ENCODE results near the gene LPIN2. TPM values are rescaled to one million over a fixed set of nuclear protein-coding genes. Genes with fewer than 3 reads are reported as not detected.
A peak's percentile ranks its signal among the peaks of the same experiment; 100 is the strongest.

LPIN2 gene
- total and polyA plus RNA-seq, 2 experiments from 2014 or later = 9.0 to 10.8 TPM

- H3K4me3 Mint-ChIP-seq = no peak overlapping the region
- peak; percentile 51 for DNase-seq (ENCODE audit: low spot score)
- Histone ChIP-seq H3K27ac (ENCODE audit: low read depth) (no peak overlapping the region), H3K79me2 (replicated peaks; ENCODE audit: insufficient read depth) (peaks cover 68% of the 10 kb centered on the region), H3K4me1 (ENCODE audit: insufficient read depth) (peaks cover 21% of the 10 kb centered on the region), H2AFZ (no peak overlapping the region), H3K27me3 (ENCODE audit: insufficient read depth) (no peaks in the 10 kb centered on the region), H4K20me1 (replicated peaks; ENCODE audit: insufficient read depth) (no peaks in the 10 kb centered on the region; the same call in 1 of the 2 replicates), H3K4me2 (no peak overlapping the region), H3K4me3 (no peak overlapping the region), H3K36me3 (ENCODE audit: insufficient read depth) (no peaks in the 10 kb centered on the region), H3F3A (replicated peaks; ENCODE audit: low read depth) (no peaks in the 10 kb centered on the region), H3K9me2 (ENCODE audit: insufficient read depth) (no peaks in the 10 kb centered on the region)
- 0 out of 2 replicates have a peak overlapping the region, but pooled peaks have one; percentile 31 for H3K27ac Mint-ChIP-seq
- TF ChIP-seq CTCF (conservative IDR thresholded peaks at IDR 0.05; ENCODE audit: low read depth in 2 of 2) = peak; percentile 56
- TF ChIP-seq JUNB (IDR thresholded peaks at IDR 0.05; ENCODE audit: unreplicated experiment) = no peak
- no peak for TF ChIP-seq ETS1 (IDR thresholded peaks at IDR 0.05)
- no peak for TF ChIP-seq REST (IDR thresholded peaks at IDR 0.05; ENCODE audit: unreplicated experiment)
- no peak for TF ChIP-seq ZNF331 (CRISPR knock-in tag; IDR thresholded peaks at IDR 0.05; ENCODE audit: low read depth)
- H3K27me3 Mint-ChIP-seq (ENCODE audit: insufficient read depth, low read depth, poor library complexity) = peaks cover 2% of the 10 kb centered on the region
- H3K36me3 Mint-ChIP-seq (ENCODE audit: low read depth) = peaks cover 10% of the 10 kb centered on the region; the same call in 2 of the 3 replicates
- H3K4me1 Mint-ChIP-seq = peaks cover 28% of the 10 kb centered on the region
- no peaks in the 10 kb centered on the region; the same call in 2 of the 3 replicates for H3K9me3 Mint-ChIP-seq
- peak; percentile 50 for ATAC-seq
Observed at GRCh38 chr18:2994603-2995432, 18.1 kb downstream of the LPIN2 start.

- H3K27ac ChIP-seq (ENCODE audit: low read depth) = no peak overlapping the region
- H3K9me2 ChIP-seq (ENCODE audit: insufficient read depth) = no peaks in the 10 kb centered on the region
- H3F3A ChIP-seq (replicated peaks; ENCODE audit: low read depth) = no peaks in the 10 kb centered on the region
- Mint-ChIP-seq H3K36me3 (ENCODE audit: low read depth) (peaks cover 10% of the 10 kb centered on the region; the same call in 2 of the 3 replicates), H3K4me1 (peaks cover 23% of the 10 kb centered on the region), H3K4me3 (no peak overlapping the region), H3K9me3 (no peaks in the 10 kb centered on the region), H3K27ac (no peak overlapping the region), H3K27me3 (ENCODE audit: insufficient read depth, low read depth, poor library complexity) (peaks cover 2% of the 10 kb centered on the region)
- H3K36me3 ChIP-seq (ENCODE audit: insufficient read depth) = no peaks in the 10 kb centered on the region
- ATAC-seq (no peak), DNase-seq (ENCODE audit: low spot score) (no peak)
- H4K20me1 ChIP-seq (replicated peaks; ENCODE audit: insufficient read depth) = no peaks in the 10 kb centered on the region; the same call in 1 of the 2 replicates
- no peak overlapping the region for H2AFZ ChIP-seq
- no peak overlapping the region for H3K4me2 ChIP-seq
- H3K4me1 ChIP-seq (ENCODE audit: insufficient read depth) = peaks cover 16% of the 10 kb centered on the region
- peaks cover 70% of the 10 kb centered on the region for H3K79me2 ChIP-seq (replicated peaks; ENCODE audit: insufficient read depth)
- H3K27me3 ChIP-seq (ENCODE audit: insufficient read depth) = no peaks in the 10 kb centered on the region
- no peak overlapping the region for H3K4me3 ChIP-seq
- TF ChIP-seq POLR2AphosphoS5 (IDR thresholded peaks at IDR 0.05; ENCODE audit: low read depth) (no peak), REST (IDR thresholded peaks at IDR 0.05; ENCODE audit: unreplicated experiment) (no peak), EZH2phosphoT487 (IDR thresholded peaks at IDR 0.05; ENCODE audit: unreplicated experiment) (no peak)
Observed at GRCh38 chr18:2994020-2994589, 18.8 kb downstream of the LPIN2 start.
